Stimulated activated naive CD8-positive, alpha-beta T cell treated with anti-CD3 and anti-CD28 coated beads, Interleukin-15, Interleukin-2, amounts not matched to agents 100 ng/mL and 50 ng/mL, for 24 hours (primary cell): Measurements from ENCODE around the gene HINT3.
A peak's percentile ranks its signal among the peaks of the same experiment; 100 is the strongest.
"Not testable (repeated sequence)": the region's sequence is repeated elsewhere in the genome, so short reads cannot be mapped to it uniquely, and the experiment has no call there.

ENCODE experiments used
- H3K27ac Mint-ChIP-seq: one replicate; pipeline ENCODE4 v1.8.0; 2021; ENCODE audit warnings: mild to moderate bottlenecking, mixed read lengths
- H3K27me3 Mint-ChIP-seq: one replicate; pipeline ENCODE4 v1.8.0; 2021; ENCODE audit warnings: mixed read lengths
- H3K36me3 Mint-ChIP-seq: one replicate; pipeline ENCODE4 v1.8.0; 2021; ENCODE audit warnings: low read depth, mixed read lengths
- H3K4me1 Mint-ChIP-seq: one replicate; pipeline ENCODE4 v1.8.0; 2021; ENCODE audit warnings: low read depth, mixed read lengths
- H3K4me3 Mint-ChIP-seq: one replicate; pipeline ENCODE4 v1.8.0; 2021; ENCODE audit warnings: mild to moderate bottlenecking, mixed read lengths
- H3K9me3 Mint-ChIP-seq: one replicate; pipeline ENCODE4 v1.8.0; 2021; ENCODE audit warnings: mixed read lengths

The HINT3 gene

GRCh38 chr6:125989631-125990030 is 33.1 kb downstream of the HINT3 start:
- Mint-ChIP-seq H3K27me3 (no peaks in the 10 kb centered on the region), H3K4me3 (peak overlapping the region; percentile 33), H3K36me3 (peaks cover 9% of the 10 kb centered on the region), H3K27ac (peak overlapping the region; percentile 14), H3K9me3 (no peaks in the 10 kb centered on the region), H3K4me1 (peaks cover 31% of the 10 kb centered on the region)

DNA sequence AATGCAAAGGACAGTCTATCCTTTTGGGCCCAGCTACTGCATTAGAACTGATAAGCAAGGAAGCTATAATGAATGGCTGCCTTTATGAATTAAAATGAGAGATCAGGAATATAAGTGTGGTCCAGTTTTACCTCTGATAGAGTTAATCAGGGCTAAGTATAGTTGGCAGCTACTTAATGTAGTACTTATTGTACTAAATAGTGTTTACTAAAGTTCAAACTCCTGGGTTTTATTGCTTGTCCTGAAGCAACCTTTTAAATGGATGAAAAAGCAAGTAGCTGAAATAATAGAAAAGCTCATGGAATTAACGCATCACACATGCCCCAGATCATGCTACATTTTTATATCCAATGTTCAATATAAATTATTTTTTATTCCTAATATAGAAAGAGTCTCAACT is 35.1 kb downstream of the HINT3 start:
- H3K27me3 Mint-ChIP-seq, result no peaks in the 10 kb centered on the region
- peaks cover 31% of the 10 kb centered on the region for H3K4me1 Mint-ChIP-seq
- H3K4me3 Mint-ChIP-seq, result no peak overlapping the region
- H3K9me3 Mint-ChIP-seq, result no peaks in the 10 kb centered on the region
- H3K27ac Mint-ChIP-seq, result no peak overlapping the region
- H3K36me3 Mint-ChIP-seq, result peaks cover 14% of the 10 kb centered on the region

DNA sequence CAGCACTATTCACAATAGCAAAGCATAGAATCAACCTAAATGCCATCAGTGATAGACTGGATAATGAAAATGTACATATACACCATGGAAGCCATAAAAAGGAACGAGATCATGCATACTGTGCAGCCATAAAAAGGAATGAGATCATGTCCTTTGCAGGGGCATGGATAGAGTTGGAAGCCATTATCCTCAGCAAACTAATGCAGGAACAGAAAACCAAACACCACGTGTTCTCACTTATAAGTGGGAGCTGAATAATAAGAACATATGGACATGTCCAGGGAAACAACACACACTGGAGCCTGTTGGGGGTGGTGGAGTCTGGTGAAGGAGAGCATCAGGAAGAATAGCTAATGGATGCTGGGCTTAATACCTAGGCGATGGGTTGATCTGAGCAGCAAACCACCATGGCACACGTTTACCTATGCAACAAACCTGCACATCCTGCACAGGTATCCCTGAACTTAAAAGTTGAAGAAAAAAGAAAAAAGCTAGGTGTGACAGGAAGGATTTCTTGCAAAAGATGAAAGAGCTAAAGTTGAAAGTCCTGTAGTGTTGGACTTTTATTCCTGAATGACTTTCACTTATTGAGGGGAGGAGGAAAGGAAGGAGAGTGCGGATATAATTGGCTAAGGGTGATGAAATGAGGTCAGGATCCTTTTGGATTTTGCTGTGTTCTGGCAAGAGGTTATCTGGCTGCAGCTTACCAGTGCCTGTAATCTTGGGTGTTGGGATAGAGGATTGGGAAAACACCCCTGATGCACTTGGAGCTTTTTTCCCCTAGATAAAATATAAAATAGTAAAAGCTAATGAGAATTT is 38.3 kb downstream of the HINT3 start:
- Mint-ChIP-seq H3K36me3 (peaks cover 27% of the 10 kb centered on the region), H3K27ac (no peak overlapping the region), H3K27me3 (no peaks in the 10 kb centered on the region), H3K4me1 (peaks cover 31% of the 10 kb centered on the region), H3K4me3 (no peak overlapping the region), H3K9me3 (no peaks in the 10 kb centered on the region)

- Mint-ChIP-seq H3K36me3 (peaks cover 38% of the 10 kb centered on the region), H3K4me3 (no peak overlapping the region), H3K27ac (no peak overlapping the region), H3K4me1 (peaks cover 25% of the 10 kb centered on the region), H3K27me3 (no peaks in the 10 kb centered on the region), H3K9me3 (no peaks in the 10 kb centered on the region)
Observed at GRCh38 chr6:125995972-125996580, 39.5 kb downstream of the HINT3 start.

DNA sequence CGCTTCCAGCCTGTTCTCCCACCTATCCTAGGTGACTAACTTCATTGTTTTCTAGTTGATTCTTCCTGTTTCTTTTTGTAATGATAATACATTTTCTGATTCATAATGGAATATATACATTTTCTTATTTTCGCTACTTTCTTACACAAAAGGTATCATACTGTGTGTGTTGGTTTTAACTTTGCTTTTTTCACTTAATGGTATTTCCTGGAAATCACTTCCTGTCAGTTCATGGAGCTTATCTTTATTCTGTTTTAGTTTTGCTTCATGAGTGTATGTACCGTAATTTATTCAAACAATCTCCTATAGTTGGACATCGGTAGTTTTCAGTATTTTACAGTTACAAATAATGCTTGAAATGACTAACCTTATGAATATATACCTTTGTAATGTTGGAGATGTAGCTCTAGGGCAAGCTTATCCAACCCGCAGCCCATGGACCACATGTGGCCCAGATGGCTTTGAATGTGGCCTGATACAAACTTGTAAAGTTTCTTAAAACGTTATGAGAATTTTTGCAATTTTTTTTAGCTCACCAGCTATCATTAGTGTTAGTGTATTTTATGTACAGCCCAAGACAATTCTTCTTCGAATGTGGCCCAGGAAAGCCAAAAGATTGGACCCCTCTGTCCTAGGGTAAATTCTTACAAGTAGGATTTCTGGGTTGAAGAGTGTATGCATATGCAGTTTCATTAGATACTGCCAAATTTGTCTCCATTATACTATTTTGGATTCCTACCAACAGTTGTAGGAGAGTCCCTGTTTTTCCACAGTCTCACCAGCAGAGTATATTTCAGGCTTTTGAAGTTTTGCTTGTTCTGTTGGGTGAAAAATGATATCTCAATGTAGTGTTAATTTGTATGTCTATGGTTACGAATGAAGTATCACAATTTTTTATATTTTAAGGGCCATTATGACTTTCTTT is 46.4 kb downstream of the HINT3 start:
- no peaks in the 10 kb centered on the region for H3K27me3 Mint-ChIP-seq
- no peak overlapping the region for H3K4me3 Mint-ChIP-seq
- H3K36me3 Mint-ChIP-seq, result peaks cover 69% of the 10 kb centered on the region
- H3K27ac Mint-ChIP-seq, result no peak overlapping the region
- H3K9me3 Mint-ChIP-seq, result no peaks in the 10 kb centered on the region
- peaks cover 7% of the 10 kb centered on the region for H3K4me1 Mint-ChIP-seq

GRCh38 chr6:126007800-126008199 is 51.2 kb downstream of the HINT3 start:
- Mint-ChIP-seq H3K9me3 (no peaks in the 10 kb centered on the region), H3K27ac (no peak overlapping the region), H3K27me3 (no peaks in the 10 kb centered on the region), H3K4me1 (peaks cover 1% of the 10 kb centered on the region), H3K4me3 (no peak overlapping the region), H3K36me3 (peaks cover 57% of the 10 kb centered on the region)

DNA sequence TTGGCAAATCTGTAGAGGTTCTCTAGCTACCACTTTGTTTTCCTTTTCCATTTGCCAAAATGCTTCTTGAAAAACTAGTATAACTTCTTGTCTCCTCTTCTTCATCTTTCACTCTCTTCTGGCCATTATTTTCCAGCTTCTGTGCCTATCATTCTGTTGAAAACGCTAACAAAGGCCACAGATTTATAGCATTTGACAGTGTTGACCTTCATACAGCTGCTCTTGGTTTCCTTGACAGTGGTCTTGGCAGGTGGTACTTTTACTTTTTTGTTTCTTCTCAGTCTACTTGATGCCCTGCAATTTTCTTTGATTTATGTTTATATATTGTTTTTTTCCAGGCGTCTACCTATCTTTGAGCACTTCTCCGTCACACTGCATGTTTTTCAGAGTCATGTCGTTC is 53.5 kb downstream of the HINT3 start:
- Mint-ChIP-seq H3K36me3 (peaks cover 55% of the 10 kb centered on the region), H3K27me3 (no peaks in the 10 kb centered on the region), H3K4me3 (no peak overlapping the region), H3K4me1 (no peaks in the 10 kb centered on the region), H3K9me3 (no peaks in the 10 kb centered on the region), H3K27ac (no peak overlapping the region)

GRCh38 chr6:126015863-126016262 is 59.3 kb downstream of the HINT3 start:
- Mint-ChIP-seq H3K4me3 (no peak overlapping the region), H3K27me3 (no peaks in the 10 kb centered on the region), H3K36me3 (peaks cover 68% of the 10 kb centered on the region), H3K4me1 (no peaks in the 10 kb centered on the region), H3K9me3 (no peaks in the 10 kb centered on the region), H3K27ac (no peak overlapping the region)

DNA sequence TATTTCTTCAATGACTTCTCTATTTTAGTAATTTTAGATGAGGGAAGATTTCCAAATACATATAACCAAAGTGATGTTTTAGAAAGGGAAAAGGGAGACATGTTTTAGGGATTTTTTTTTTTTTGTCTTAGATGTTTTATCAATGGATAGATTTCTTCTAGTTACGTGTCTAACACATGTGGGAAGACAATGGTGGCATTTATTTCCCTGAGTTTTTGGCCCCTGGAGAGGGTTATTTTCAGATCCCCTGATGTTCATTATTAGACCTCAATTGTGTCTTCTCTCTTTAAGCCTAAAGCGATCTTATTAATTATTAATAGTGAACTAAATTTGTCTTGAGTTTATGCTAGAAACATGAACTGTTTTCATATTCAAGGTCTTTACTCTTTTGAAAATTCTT is 60.0 kb downstream of the HINT3 start:
- Mint-ChIP-seq H3K4me3 (no peak overlapping the region), H3K27ac (no peak overlapping the region), H3K4me1 (no peaks in the 10 kb centered on the region)

DNA sequence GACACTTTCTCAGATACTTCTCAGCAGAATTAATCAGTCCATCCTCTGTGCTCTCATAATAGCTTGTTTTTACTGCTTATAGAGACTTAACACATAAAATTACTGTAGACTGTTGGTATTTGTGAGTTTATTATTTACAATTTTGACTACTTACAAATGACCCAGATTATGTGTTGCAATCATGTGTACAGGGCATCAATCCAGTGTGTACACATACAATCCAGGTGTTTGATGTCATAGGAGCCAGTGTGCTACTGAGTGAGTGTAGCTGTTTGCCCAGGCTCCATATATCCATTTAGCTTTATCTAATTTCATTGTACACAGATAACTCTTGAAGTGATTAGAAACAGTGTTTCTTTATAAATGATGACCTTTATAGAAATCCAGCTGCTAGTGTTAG is 61.1 kb downstream of the HINT3 start:
- Mint-ChIP-seq H3K9me3 (no peaks in the 10 kb centered on the region), H3K36me3 (peaks cover 70% of the 10 kb centered on the region), H3K4me1 (no peaks in the 10 kb centered on the region), H3K4me3 (no peak overlapping the region), H3K27me3 (no peaks in the 10 kb centered on the region), H3K27ac (no peak overlapping the region)

More for the DNA sequence above, 60.0 kb downstream of the HINT3 start:
- Mint-ChIP-seq H3K27me3 (no peaks in the 10 kb centered on the region), H3K9me3 (no peaks in the 10 kb centered on the region), H3K36me3 (peaks cover 71% of the 10 kb centered on the region)

GRCh38 chr6:126020305-126021050 is 63.9 kb downstream of the HINT3 start:
- H3K27me3 Mint-ChIP-seq, result no peaks in the 10 kb centered on the region
- no peak overlapping the region for H3K27ac Mint-ChIP-seq
- no peaks in the 10 kb centered on the region for H3K9me3 Mint-ChIP-seq
- H3K4me1 Mint-ChIP-seq, result no peaks in the 10 kb centered on the region
- peaks cover 66% of the 10 kb centered on the region for H3K36me3 Mint-ChIP-seq
- H3K4me3 Mint-ChIP-seq, result no peak overlapping the region

GRCh38 chr6:126023474-126023873 is 66.9 kb downstream of the HINT3 start:
- not testable (repeated sequence) for H3K27me3 Mint-ChIP-seq, H3K4me3 Mint-ChIP-seq, H3K4me1 Mint-ChIP-seq, H3K27ac Mint-ChIP-seq, H3K9me3 Mint-ChIP-seq
- peaks cover 68% of the 10 kb centered on the region for H3K36me3 Mint-ChIP-seq

DNA sequence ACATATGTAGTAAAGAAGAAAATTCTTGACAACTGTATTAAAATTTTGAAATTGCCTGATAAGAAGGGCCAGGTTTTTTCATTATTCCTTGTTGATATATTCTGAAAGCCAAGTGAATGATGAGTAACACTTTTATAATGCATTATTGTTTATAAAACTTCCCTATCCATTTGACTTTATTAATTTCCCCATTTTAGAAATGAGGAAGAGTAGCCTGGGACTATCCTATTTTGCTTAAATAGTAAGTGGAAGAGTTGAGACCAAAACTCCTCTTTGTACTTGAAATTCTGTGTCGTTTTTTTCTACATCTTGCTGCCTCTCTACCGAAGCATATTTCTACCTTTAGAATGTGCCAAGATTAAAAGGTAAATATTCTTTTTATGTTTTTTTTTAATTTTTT is 69.4 kb downstream of the HINT3 start:
- H3K4me3 Mint-ChIP-seq, result no peak overlapping the region
- no peaks in the 10 kb centered on the region for H3K9me3 Mint-ChIP-seq
- no peaks in the 10 kb centered on the region for H3K4me1 Mint-ChIP-seq
- no peaks in the 10 kb centered on the region for H3K27me3 Mint-ChIP-seq
- peaks cover 60% of the 10 kb centered on the region for H3K36me3 Mint-ChIP-seq
- H3K27ac Mint-ChIP-seq, result no peak overlapping the region

DNA sequence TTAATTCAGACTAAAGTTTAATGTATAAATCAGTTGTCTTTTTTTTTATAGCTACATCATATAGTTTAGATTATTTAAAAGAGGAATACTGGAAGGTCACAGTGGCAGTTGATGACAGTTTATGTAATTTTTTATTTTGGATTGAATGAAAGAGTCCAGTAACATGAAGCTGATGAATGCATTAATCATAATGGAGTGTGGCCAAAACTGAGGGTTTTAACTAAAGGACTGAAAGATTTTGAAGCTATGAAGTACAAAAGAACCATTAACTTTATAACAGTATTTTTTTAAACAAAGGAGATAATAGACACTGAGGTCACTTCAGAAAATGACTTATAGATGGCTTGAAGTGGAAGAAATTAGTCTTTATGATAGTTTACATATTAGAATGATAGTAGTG is 71.0 kb downstream of the HINT3 start:
- no peak overlapping the region for H3K27ac Mint-ChIP-seq
- no peak overlapping the region for H3K4me3 Mint-ChIP-seq
- no peaks in the 10 kb centered on the region for H3K9me3 Mint-ChIP-seq
- peaks cover 59% of the 10 kb centered on the region for H3K36me3 Mint-ChIP-seq
- no peaks in the 10 kb centered on the region for H3K27me3 Mint-ChIP-seq
- H3K4me1 Mint-ChIP-seq, result no peaks in the 10 kb centered on the region
